Erythroblast (primary cell): ENCODE measurements around the gene CRKL.

Experiments
- GATA1 ChIP-seq: IDR thresholded peaks from 2 replicates; pipeline ENCODE4 v1.6.1; 2011; ENCODE audit warnings: low read depth, mild to moderate bottlenecking, control low read depth, low read length, moderate library complexity
- POLR2A ChIP-seq: IDR thresholded peaks from 2 replicates; pipeline ENCODE4 v1.6.1; 2011; ENCODE audit warnings: mild to moderate bottlenecking, low read length

GRCh38 chr22:20982563-20982882, 65.3 kb downstream of the CRKL start:
- TF ChIP-seq POLR2A: no peak
- TF ChIP-seq GATA1: no peak
